22Rv1 (cell line): Measurements from ENCODE around the gene PRMT3.

Experiments used
- CTCF ChIP-seq: fragments of 450-650 bp; IDR thresholded peaks from 2 replicates; pipeline ENCODE4 v1.5.1; 2017; ENCODE audit warnings: mild to moderate bottlenecking
- ZFX ChIP-seq: fragments of 450-650 bp; IDR thresholded peaks from 2 replicates; pipeline ENCODE4 v1.6.1; 2017; ENCODE audit warnings: antibody characterized with exemption, borderline replicate concordance

- no peak for TF ChIP-seq CTCF
- TF ChIP-seq ZFX = no peak
These were observed 41.7 kb downstream of the PRMT3 start for GRCh38 chr11:20429216-20429615.
